NCI-H526 treated with DMSO at 0.1 percent for 48 hours (cell line): ENCODE data around the gene CDC42SE2.
"Not testable (repeated sequence)": the region's sequence is repeated elsewhere in the genome, so short reads cannot be mapped to it uniquely, and the experiment has no call there.

Source experiments
- DNase-seq: peaks from one replicate; lab custom pipeline; 2025; lab: John Stamatoyannopoulos, UW

CDC42SE2 gene

GRCh38 chr5:131367219-131367860, 103.5 kb downstream of the CDC42SE2 start:
- DNase-seq = no peak

- DNase-seq = no peak
Measured at GRCh38 chr5:131368866-131369265, 105.0 kb downstream of the CDC42SE2 start.

- no peak for DNase-seq
Measured at GRCh38 chr5:131369558-131369957, 105.7 kb downstream of the CDC42SE2 start.

- no peak for DNase-seq
Measured at GRCh38 chr5:131371835-131372234, 108.0 kb downstream of the CDC42SE2 start.

GRCh38 chr5:131373265-131373664, 109.4 kb downstream of the CDC42SE2 start:
- DNase-seq = no peak

GRCh38 chr5:131375351-131375750, 111.5 kb downstream of the CDC42SE2 start:
- DNase-seq = no peak

GRCh38 chr5:131377346-131377745, 113.5 kb downstream of the CDC42SE2 start:
- DNase-seq = no peak

- DNase-seq = no peak
Measured at GRCh38 chr5:131377785-131378325, 114.0 kb downstream of the CDC42SE2 start.

GRCh38 chr5:131378721-131379541, 115.1 kb downstream of the CDC42SE2 start:
- peak; percentile 5 for DNase-seq

- DNase-seq = no peak
Measured at GRCh38 chr5:131379723-131380122, 115.9 kb downstream of the CDC42SE2 start.

GRCh38 chr5:131380238-131380637, 116.4 kb downstream of the CDC42SE2 start:
- DNase-seq = not testable (repeated sequence)

- DNase-seq = no peak
Measured at GRCh38 chr5:131381021-131381420, 117.2 kb downstream of the CDC42SE2 start.

- no peak for DNase-seq
Measured at GRCh38 chr5:131381777-131382176, 117.9 kb downstream of the CDC42SE2 start.

GRCh38 chr5:131382407-131383395, 118.8 kb downstream of the CDC42SE2 start:
- DNase-seq = peak; percentile 16

GRCh38 chr5:131384173-131384572, 120.3 kb downstream of the CDC42SE2 start:
- DNase-seq = no peak

GRCh38 chr5:131384616-131385214, 120.9 kb downstream of the CDC42SE2 start:
- DNase-seq = no peak

GRCh38 chr5:131386124-131386523, 122.3 kb downstream of the CDC42SE2 start:
- no peak for DNase-seq

- DNase-seq = peak; percentile 26
Measured at GRCh38 chr5:131386779-131387178, 122.9 kb downstream of the CDC42SE2 start.

GRCh38 chr5:131387255-131387654, 123.4 kb downstream of the CDC42SE2 start:
- no peak for DNase-seq

GRCh38 chr5:131389096-131389868, 125.4 kb downstream of the CDC42SE2 start:
- no peak for DNase-seq

GRCh38 chr5:131389869-131390265, 126.0 kb downstream of the CDC42SE2 start:
- DNase-seq = no peak
